Measurements from ENCODE around the gene LHFPL6.

DNA sequence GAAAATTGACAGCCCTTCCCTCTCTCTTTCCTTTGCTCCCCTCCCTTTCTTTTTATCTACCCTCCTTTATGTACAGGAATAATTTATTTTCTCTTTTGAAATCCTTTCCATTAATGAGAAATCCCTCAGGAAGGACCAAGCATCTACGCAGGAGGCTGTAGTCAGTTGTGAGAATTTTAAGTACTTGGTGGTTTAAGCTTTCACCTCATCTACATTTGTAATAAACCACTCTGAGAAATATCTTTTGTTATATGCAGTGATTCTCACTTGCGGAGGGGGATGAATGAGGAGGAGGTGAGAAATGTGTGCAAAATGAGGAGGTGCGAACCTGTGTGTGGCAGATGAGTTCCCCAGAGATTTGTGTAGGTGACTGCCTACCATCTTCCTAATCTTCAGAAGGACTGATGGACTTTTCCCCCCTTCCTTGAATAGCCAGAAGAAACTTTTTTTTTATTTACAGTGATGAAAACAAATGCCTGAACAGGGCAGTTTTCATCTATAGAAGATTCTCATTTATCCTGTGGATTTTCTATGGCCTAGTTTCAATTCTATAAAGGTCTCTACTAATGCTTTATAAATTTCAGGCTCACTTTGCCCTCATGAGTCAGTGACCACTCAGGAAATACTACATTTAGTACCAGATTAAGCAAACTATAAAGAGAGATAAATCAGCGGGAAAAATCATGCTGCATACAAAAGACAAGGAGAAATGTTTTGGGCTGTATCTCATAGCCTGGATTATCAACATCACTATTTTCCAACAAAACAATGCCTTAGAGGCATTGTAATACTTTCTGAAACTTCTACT, 118.3 kb downstream of the LHFPL6 start:
- TF ChIP-seq POLR2A (IDR thresholded peaks at IDR 0.05) (no peak), CTCF (IDR thresholded peaks at IDR 0.05) (no peak), EP300 (IDR thresholded peaks at IDR 0.05) (no peak)
